Fibroblast of lung (primary cell): Measurements from ENCODE around the gene PCDH9.

ENCODE experiments used
- EZH2 ChIP-seq: IDR thresholded peaks from 2 replicates; pipeline ENCODE4 v1.5.1; 2012; ENCODE audit warnings: low read length, control low read depth, mild to moderate bottlenecking; ENCODE audit errors: missing control alignments
- TF ChIP-seq, protein P1 (sequence below), 2 donors: IDR thresholded peaks in 1 of 2; conservative IDR thresholded peaks in 1 of 2; 1 replicate in 1 of 2; 2 replicates in 1 of 2; pipeline ENCODE4 v1.5.1; 2011 to 2012; ENCODE audit warnings: low read length in 2 of 2, control low read depth in 1 of 2, inconsistent platforms in 1 of 2, low read depth in 1 of 2, mild to moderate bottlenecking in 1 of 2

DNA sequence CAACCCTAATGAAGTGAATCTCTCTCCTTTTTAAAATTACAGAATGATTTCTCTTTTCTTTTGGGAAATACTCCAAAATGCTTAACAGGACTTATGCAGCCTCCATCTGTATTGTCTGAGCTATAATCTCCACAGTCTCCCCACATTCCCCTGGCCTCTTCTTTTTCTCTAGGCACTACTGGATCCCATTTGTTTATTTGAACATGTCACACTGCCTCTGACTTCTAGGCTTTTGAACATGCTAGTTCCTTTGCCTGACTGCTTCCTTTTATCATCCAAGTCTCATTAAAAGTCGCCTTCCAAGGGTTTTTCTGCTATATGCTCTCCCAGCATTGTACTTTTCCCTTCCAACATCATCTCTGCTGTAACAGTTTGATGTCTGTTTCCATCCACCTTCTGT, 548.7 kb downstream of the PCDH9 start:
- TF ChIP-seq EZH2 = no peak
- TF ChIP-seq, protein P1, sequence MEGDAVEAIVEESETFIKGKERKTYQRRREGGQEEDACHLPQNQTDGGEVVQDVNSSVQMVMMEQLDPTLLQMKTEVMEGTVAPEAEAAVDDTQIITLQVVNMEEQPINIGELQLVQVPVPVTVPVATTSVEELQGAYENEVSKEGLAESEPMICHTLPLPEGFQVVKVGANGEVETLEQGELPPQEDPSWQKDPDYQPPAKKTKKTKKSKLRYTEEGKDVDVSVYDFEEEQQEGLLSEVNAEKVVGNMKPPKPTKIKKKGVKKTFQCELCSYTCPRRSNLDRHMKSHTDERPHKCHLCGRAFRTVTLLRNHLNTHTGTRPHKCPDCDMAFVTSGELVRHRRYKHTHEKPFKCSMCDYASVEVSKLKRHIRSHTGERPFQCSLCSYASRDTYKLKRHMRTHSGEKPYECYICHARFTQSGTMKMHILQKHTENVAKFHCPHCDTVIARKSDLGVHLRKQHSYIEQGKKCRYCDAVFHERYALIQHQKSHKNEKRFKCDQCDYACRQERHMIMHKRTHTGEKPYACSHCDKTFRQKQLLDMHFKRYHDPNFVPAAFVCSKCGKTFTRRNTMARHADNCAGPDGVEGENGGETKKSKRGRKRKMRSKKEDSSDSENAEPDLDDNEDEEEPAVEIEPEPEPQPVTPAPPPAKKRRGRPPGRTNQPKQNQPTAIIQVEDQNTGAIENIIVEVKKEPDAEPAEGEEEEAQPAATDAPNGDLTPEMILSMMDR (conservative IDR thresholded peaks at IDR 0.05 in 1 of 2, IDR thresholded peaks at IDR 0.05 in 1 of 2; ENCODE audit: low read depth in 1 of 2, low read length in 2 of 2) = no peak
